Fibroblast of pulmonary artery (primary cell): ENCODE results near the gene TP73.
"Not testable (repeated sequence)": the region's sequence is repeated elsewhere in the genome, so short reads cannot be mapped to it uniquely, and the experiment has no call there.

ENCODE experiments used
- DNase-seq: peaks from one replicate; pipeline ENCODE4 v3.0.0-alpha.2; 2010; ENCODE audit warnings: low read depth
- H3K4me3 ChIP-seq: replicated peaks from 2 replicates; pipeline ENCODE4 v1.5.1; 2011; ENCODE audit warnings: low read depth, mild to moderate bottlenecking, control low read depth, low read length, moderate library complexity
- TF ChIP-seq, protein P1 (sequence below): IDR thresholded peaks from 2 replicates; pipeline ENCODE4 v1.5.1; 2011; ENCODE audit warnings: mild to moderate bottlenecking, control low read depth, low read length, inconsistent platforms; ENCODE audit errors: missing control alignments

Gene TP73

DNA sequence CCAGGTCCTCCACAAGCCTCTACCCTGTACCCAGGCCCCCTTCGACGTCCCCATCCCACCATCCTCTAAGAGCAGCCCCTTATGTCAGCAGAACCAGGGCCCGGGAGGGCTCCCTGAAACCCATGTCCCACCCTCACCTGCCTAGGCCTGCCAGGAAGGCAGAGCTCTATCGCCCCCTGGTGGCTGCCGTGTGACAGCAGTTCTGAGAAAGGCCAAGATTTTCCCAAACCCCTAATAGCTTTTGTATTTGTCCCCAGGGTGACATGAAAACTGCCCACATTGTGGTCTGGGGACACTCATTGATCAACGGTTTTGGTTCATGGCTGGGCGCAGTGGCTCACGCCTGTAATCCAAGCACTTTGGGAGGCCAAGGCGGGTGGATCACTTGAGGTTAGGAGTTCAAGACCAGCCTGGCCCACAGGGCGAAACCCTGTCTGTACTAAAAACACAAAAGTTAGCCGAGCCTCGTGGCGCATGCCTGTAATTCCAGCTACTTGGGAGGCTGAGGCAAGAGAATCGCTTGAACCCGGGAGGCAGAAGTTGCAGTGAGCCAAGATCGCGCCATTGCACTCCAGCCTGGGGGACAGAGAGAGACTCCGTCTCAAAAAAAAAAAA is 72.2 kb downstream of the TP73 start:
- TF ChIP-seq, protein P1, sequence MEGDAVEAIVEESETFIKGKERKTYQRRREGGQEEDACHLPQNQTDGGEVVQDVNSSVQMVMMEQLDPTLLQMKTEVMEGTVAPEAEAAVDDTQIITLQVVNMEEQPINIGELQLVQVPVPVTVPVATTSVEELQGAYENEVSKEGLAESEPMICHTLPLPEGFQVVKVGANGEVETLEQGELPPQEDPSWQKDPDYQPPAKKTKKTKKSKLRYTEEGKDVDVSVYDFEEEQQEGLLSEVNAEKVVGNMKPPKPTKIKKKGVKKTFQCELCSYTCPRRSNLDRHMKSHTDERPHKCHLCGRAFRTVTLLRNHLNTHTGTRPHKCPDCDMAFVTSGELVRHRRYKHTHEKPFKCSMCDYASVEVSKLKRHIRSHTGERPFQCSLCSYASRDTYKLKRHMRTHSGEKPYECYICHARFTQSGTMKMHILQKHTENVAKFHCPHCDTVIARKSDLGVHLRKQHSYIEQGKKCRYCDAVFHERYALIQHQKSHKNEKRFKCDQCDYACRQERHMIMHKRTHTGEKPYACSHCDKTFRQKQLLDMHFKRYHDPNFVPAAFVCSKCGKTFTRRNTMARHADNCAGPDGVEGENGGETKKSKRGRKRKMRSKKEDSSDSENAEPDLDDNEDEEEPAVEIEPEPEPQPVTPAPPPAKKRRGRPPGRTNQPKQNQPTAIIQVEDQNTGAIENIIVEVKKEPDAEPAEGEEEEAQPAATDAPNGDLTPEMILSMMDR: peak; percentile 95

DNA sequence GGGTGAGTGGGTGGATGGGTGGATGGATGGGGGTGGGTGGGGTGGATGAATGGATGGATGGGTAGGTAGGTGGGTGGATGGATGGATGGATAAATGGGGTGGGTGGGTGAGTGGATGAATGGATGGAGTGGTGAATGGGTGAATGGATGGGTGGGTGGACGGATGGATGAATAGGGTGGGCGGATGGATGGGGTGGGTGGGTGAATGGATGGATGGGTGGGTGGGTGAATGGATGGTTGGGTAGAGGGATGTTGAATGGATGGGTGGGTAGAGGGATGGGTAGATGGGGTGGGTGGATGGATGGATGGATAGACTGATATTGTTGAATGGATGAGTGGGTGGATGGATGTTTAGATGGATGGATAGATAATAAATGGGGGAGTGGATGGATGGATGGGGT is 73.0 kb downstream of the TP73 start:
- TF ChIP-seq, protein P1: no peak
- no peak for DNase-seq

More for the DNA sequence above, 72.2 kb downstream of the TP73 start:
- DNase-seq: peak; percentile 61
- H3K4me3 ChIP-seq: not testable (repeated sequence)

DNA sequence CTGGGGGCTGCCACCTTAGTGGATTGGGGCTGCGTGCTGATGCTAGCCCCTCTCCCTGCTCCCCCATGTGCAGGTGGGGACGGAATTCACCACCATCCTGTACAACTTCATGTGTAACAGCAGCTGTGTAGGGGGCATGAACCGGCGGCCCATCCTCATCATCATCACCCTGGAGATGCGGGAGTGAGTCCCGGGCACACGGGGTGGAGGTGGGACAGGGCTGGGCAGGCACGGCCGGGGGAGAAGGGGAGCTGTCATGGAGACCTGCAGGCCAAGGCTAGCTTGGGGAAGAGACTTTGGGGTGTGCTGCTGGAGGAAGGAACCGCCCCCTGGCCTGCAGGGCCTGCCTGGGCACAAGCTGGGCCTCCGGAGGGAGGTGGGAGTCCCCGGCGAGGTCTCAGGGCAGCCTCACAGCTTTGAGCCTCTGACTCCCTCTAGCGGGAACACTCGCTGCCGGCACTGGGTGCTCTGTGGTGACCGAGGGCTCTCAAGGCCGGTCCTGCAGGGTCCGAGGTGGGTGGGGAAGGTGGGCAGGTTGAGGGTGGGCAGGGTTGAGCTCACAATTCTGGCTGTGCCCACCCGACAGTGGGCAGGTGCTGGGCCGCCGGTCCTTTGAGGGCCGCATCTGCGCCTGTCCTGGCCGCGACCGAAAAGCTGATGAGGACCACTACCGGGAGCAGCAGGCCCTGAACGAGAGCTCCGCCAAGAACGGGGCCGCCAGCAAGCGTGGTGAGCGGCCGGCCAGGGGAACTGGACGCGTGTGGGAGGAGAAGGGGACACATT is 74.9 kb downstream of the TP73 start:
- TF ChIP-seq, protein P1: peak; percentile 54

More for the DNA sequence above, 73.0 kb downstream of the TP73 start:
- H3K4me3 ChIP-seq: no peak overlapping the region

DNA sequence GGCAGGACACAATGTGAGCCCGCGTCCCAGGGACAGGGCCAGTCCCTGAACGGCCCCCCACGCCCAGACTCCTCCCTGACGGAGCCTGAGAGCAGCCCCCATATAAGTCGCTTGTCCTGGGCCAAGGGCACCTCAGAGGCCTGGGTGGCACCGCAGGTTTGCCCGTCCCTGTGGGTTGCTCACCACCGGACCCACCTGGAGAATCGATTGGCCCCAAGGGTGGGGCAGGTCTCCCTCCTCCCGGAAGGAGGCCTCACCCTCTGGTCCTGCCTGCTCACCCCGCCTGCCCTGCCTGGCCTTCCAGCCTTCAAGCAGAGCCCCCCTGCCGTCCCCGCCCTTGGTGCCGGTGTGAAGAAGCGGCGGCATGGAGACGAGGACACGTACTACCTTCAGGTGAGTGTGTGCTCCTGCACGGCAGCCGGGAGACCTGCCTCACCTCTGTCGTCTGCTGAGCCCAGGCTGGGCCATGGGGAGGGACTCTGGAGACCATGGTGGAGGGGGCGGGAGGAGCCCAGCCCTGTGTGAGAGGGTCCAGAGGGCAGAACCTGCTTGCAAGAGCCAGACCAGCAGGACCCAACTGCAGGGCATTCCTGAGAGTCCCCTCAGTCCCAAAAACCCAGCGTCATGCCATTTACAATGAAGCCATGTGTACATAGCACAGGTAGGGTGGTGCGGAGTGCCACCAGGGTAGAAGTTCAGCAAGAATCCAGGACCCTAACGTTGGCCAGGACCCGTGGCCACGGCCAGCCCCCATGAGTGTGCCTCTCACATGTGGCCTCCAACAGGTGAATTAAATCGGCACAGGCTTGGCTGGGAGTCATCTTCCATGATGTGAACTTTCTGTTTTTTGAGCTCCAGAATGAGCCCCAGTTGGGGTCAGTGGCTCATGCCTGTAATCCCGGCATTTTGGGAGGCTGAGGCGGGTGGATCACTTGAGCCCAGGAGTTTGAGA is 75.8 kb downstream of the TP73 start:
- no peak overlapping the region for H3K4me3 ChIP-seq
- DNase-seq: no peak
- TF ChIP-seq, protein P1: no peak

More for the DNA sequence above, 74.9 kb downstream of the TP73 start:
- peak; percentile 30 for DNase-seq
- no peak overlapping the region for H3K4me3 ChIP-seq

DNA sequence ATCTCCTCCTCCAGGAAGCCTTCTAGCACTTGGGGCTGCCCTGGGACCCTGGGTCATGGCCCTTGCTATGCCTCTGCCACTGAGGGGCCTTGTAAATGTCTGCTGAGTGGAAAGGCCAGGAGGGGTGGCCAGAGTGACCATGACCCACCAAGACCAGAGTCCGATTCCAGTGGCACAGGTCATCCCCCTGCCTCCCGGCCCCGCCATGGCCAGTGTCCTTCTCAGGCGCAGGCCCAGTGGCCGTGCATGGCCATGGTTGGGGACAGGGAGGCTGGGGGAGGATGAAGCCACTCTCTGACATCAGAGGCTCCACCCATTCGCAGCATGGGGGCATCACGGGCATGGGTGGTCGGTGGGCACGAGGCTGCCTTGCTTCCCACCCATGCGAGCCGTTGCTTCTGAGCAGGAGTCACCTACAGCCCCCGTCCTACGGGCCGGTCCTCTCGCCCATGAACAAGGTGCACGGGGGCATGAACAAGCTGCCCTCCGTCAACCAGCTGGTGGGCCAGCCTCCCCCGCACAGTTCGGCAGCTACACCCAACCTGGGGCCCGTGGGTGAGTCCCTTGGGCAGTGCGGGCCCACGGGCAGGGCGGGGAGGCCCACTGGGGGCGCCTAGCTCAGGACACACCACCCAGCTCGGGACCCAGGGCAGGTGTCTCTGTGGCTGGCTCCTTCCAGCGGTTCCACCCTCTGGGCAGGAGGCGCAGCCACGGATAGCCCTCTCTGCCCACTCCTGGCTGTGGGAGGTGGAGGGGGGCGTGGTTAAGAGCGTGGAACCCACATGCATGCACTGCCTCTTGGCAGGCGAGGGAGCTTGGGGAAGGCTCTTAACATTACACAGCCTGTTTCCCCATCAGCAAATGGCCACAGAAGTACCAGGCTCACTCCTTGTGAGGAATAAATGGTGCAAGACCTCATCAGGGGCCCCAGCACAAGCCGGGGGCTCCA is 77.6 kb downstream of the TP73 start:
- no peak overlapping the region for H3K4me3 ChIP-seq
- TF ChIP-seq, protein P1: no peak
- no peak for DNase-seq
